K562 (cell line): Measurements from ENCODE around the gene CARD9. TPM values are rescaled to one million over a fixed set of nuclear protein-coding genes. Genes with fewer than 3 reads are reported as not detected.
A peak's percentile ranks its signal among the peaks of the same experiment; 100 is the strongest.

Experiments
- ATAC-seq: fragments of 200-7000 bp; cut with Tn5 transposase; 3 replicates; pipeline ENCODE4 v1.9.1; 2020; ENCODE audit warnings: moderate library complexity
- BruUV-seq: library from RNA; stranded (reverse); fragments of 400-500 nt; replicated peaks from 2 replicates; lab custom pipeline; 2021; lab: Mats Ljungman, UMichigan
- CTCF ChIA-PET: fragments of 300-600 bp; formaldehyde crosslinking; extraction: SDS; loops from one replicate; lab custom pipeline; 2021; ENCODE audit warnings: low intra/inter-chr PET ratio; lab: Yijun Ruan, JAX
- POLR2A ChIA-PET: fragments of 300-600, 350-650 bp; sonication (Branson Sonifier 250); formaldehyde crosslinking; extraction: SDS; loops from one replicate; lab custom pipeline; 2021; ENCODE audit warnings: antibody characterized with exemption, inconsistent platforms; lab: Yijun Ruan, JAX
- DNase-seq, 4 experiments: peaks; one replicate each; pipeline versions ENCODE4 v3.0.0 to v3.0.0-alpha.2; 2011 to 2018; ENCODE audit warnings: low spot score in 3 of 4, mixed read lengths in 3 of 4; ENCODE audit errors: extremely low read depth in 1 of 4
- FAIRE-seq: peaks from 2 replicates; lab custom pipeline; 2011; peaks lifted over from hg19 to GRCh38; lab: Jason Lieb, UNC
- H2AFZ ChIP-seq: 2 replicates; pipeline ENCODE4 v1.6.0; 2011; ENCODE audit warnings: low read depth, low read length, control low read depth, inconsistent platforms
- H3K27ac ChIP-seq: fragments of 200-600 bp; 3 replicates; pipeline ENCODE4 v1.8.0; 2011; ENCODE audit warnings: low read depth, mild to moderate bottlenecking, control low read depth, inconsistent platforms, low read length, moderate library complexity, mixed read lengths; ENCODE audit errors: extremely low read depth
- H3K27me3 ChIP-seq, 2 experiments: fragments of 300-600 bp in 1 of 2; 2 replicates in 1 of 2; 3 replicates in 1 of 2; pipeline versions ENCODE4 v1.6.0 to v1.8.0; 2011; ENCODE audit warnings: inconsistent platforms in 2 of 2, low read length in 2 of 2, mild to moderate bottlenecking in 1 of 2, mixed read lengths in 1 of 2, moderate library complexity in 1 of 2; ENCODE audit not compliant: control insufficient read depth in 2 of 2, insufficient read depth in 2 of 2
- H3K36me3 ChIP-seq: fragments of 300-600 bp; 3 replicates; pipeline ENCODE4 v1.8.0; 2011; ENCODE audit warnings: mild to moderate bottlenecking, low read length, inconsistent platforms; ENCODE audit not compliant: control insufficient read depth, insufficient read depth
- H3K4me1 ChIP-seq, 2 experiments: fragments of 200-600 bp in 1 of 2; replicated peaks in 1 of 2; 2 replicates in 1 of 2; 3 replicates in 1 of 2; pipeline versions ENCODE4 v1.5.1 to v1.8.0; 2011; ENCODE audit warnings: inconsistent platforms in 2 of 2, low read length in 2 of 2, mild to moderate bottlenecking in 1 of 2, mixed read lengths in 1 of 2, moderate library complexity in 1 of 2; ENCODE audit not compliant: control insufficient read depth in 2 of 2, insufficient read depth in 2 of 2
- H3K4me2 ChIP-seq: 2 replicates; pipeline ENCODE4 v1.6.1; 2011; ENCODE audit warnings: low read length, control low read depth, inconsistent platforms, mixed read lengths; ENCODE audit not compliant: insufficient read depth
- H3K4me3 ChIP-seq: fragments of 200-600 bp; sonication (generic), shearing (Covaris generic); 2 replicates; pipeline ENCODE4 v1.5.1; 2016; ENCODE audit warnings: control low read depth, inconsistent platforms
- H3K79me2 ChIP-seq: fragments of 200-600 bp; 3 replicates; pipeline ENCODE4 v1.8.0; 2011; ENCODE audit warnings: low read length, inconsistent platforms; ENCODE audit not compliant: control insufficient read depth, insufficient read depth
- H3K9ac ChIP-seq, 2 experiments: 2 replicates each; pipeline versions ENCODE4 v1.6.0 to v1.6.1; 2011; ENCODE audit warnings: low read depth in 2 of 2, low read length in 2 of 2, control low read depth in 1 of 2, inconsistent platforms in 1 of 2, mild to moderate bottlenecking in 1 of 2, mixed read lengths in 1 of 2; ENCODE audit not compliant: insufficient read depth in 1 of 2
- H3K9me1 ChIP-seq: one replicate; pipeline ENCODE4 v1.6.0; 2011; ENCODE audit warnings: inconsistent platforms, mild to moderate bottlenecking, low read length, moderate library complexity; ENCODE audit not compliant: control insufficient read depth, insufficient read depth
- H3K9me3 ChIP-seq: replicated peaks from 2 replicates; pipeline ENCODE4 v1.5.1; 2011; ENCODE audit warnings: low read depth, low read length, inconsistent platforms; ENCODE audit not compliant: control insufficient read depth, insufficient read depth
- H4K20me1 ChIP-seq: replicated peaks from 2 replicates; pipeline ENCODE4 v1.6.1; 2011; ENCODE audit warnings: low read length, inconsistent platforms, mixed read lengths; ENCODE audit not compliant: control insufficient read depth, insufficient read depth
- RBFOX2 ChIP-seq: fragments of 200-400 bp; formaldehyde crosslinking; IDR thresholded peaks from 2 replicates; pipeline ENCODE4 v1.6.1; 2017; ENCODE audit warnings: low read depth, mild to moderate bottlenecking, low read length, moderate library complexity
- WGBS: fragments of 100-300 bp; shearing (Covaris generic); methylation state at CpG from one replicate; pipeline ENCODE4 v1.1.6; 2016; ENCODE audit warnings: low coverage, mixed read lengths; ENCODE audit not compliant: insufficient coverage; ENCODE audit errors: missing lambda C conversion rate; 5-methylcytosine and 5-hydroxymethylcytosine counted together
- in situ Hi-C: fragments of 300-500 bp; cut with MboI; formaldehyde crosslinking; loops from 4 replicates; pipeline ENCODE4 v1.15.0; 2018; ENCODE audit warnings: inconsistent platforms, mixed read lengths
- intact Hi-C: fragments of 100-400 bp; cut with micrococcal nuclease; formaldehyde crosslinking; loops from 2 replicates; pipeline ENCODE4 v1.14.2; 2022
- polyA plus RNA-seq, 8 experiments: library from polyadenylated mRNA; depleted of rRNA in 4 of 8; stranded (reverse) in 5 of 8; unstranded in 3 of 8; fragments of >200 nt; fragmentation: Nextera tagmentation in 2 of 8; fragmentation: Illumina TruSeq in 1 of 8; extraction: Ambion mirVana in 2 of 8; extraction: Trizol in 1 of 8; gene quantifications; 2 replicates each; pipeline versions ENCODE4 v1.2.1 to v1.2.3, GENCODE V29; 2011 to 2014; ENCODE audit warnings: inconsistent platforms in 1 of 8, missing spikeins in 1 of 8
- total RNA-seq, 7 experiments: library from RNA; depleted of rRNA in 6 of 7; stranded (reverse); fragments of >200 nt in 6 of 7; fragmentation: Illumina TruSeq in 2 of 7; extraction: Trizol in 2 of 7; gene quantifications; 2 replicates each; pipeline versions ENCODE4 v1.2.1 to v1.2.3, GENCODE V29; 2011 to 2021; ENCODE audit warnings: low replicate concordance in 1 of 7
- TF ChIP-seq, protein P1 (sequence below): fragments of 450-650 bp; IDR thresholded peaks from 2 replicates; pipeline ENCODE4 v1.7.0; 2016; ENCODE audit warnings: borderline replicate concordance

CARD9 gene
- total and polyA plus RNA-seq, 9 of the 15 experiments (the other 6 are each of a cell fraction or from before 2014, with no cell fraction given), result 1.7 to 53.0 (median 9.7) TPM

DNA sequence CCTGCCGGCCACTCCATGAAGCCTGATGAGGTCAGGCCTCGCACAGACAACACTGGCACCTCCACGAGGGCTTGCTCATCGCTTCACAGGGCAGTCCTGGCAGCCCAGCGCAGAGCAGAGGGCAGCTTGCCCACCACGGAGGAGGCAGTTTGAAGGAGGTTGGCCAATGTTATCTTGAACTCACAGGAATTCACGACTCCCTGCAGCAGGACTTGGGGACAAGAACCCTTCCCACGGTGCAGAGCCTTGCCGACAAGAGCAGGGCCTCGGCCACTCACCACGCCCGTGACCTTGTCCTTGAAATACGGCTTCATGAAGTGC, 21.5 kb upstream of the CARD9 start:
- H3K4me3 ChIP-seq, result no peak overlapping the region
- peaks cover 7 to 37% of the 10 kb centered on the region in 2 experiments; a peak in 4 of 5 replicates for H3K4me1 ChIP-seq
- H3K4me2 ChIP-seq, result no peak overlapping the region
- no peak overlapping the region for H2AFZ ChIP-seq
- H3K27ac ChIP-seq, result no peak overlapping the region
- no TSS peak for BruUV-seq
- no peak for DNase-seq
- in situ Hi-C loops (no loop called here), intact Hi-C loops (no loop called here)
- H3K9ac ChIP-seq, result peak overlapping the region in 1 of 2 experiments; percentile 57; a peak in 1 of 4 replicates
- H3K27me3 ChIP-seq, result no peaks in the 10 kb centered on the region
- 94% methylated on average over 13 of the region's 13 CpGs for WGBS
- H3K36me3 ChIP-seq, result peaks cover 83% of the 10 kb centered on the region
- ATAC-seq, result no peak
- CTCF ChIA-PET, result no interaction called here
- no peak for FAIRE-seq
- no peaks in the 10 kb centered on the region for H3K9me3 ChIP-seq
- TF ChIP-seq RBFOX2, result peak; percentile 11; the same call in 1 of the 2 replicates
- TF ChIP-seq, protein P1, sequence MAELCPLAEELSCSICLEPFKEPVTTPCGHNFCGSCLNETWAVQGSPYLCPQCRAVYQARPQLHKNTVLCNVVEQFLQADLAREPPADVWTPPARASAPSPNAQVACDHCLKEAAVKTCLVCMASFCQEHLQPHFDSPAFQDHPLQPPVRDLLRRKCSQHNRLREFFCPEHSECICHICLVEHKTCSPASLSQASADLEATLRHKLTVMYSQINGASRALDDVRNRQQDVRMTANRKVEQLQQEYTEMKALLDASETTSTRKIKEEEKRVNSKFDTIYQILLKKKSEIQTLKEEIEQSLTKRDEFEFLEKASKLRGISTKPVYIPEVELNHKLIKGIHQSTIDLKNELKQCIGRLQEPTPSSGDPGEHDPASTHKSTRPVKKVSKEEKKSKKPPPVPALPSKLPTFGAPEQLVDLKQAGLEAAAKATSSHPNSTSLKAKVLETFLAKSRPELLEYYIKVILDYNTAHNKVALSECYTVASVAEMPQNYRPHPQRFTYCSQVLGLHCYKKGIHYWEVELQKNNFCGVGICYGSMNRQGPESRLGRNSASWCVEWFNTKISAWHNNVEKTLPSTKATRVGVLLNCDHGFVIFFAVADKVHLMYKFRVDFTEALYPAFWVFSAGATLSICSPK, result no peak
- no peaks in the 10 kb centered on the region for H3K9me1 ChIP-seq
- H4K20me1 ChIP-seq, result no peaks in the 10 kb centered on the region; the same call in 1 of the 2 replicates
- peaks cover 24% of the 10 kb centered on the region for H3K79me2 ChIP-seq
- POLR2A ChIA-PET, result interaction anchor here (0.6 kb wide), 2 partner anchors 11 to 714 kb away, joined by 3 read pairs; no protein-coding TSS in a partner anchor
